ENCODE results near the gene AGRN.
"Not testable (repeated sequence)": the region's sequence is repeated elsewhere in the genome, so short reads cannot be mapped to it uniquely, and the experiment has no call there.

AGRN gene

DNA sequence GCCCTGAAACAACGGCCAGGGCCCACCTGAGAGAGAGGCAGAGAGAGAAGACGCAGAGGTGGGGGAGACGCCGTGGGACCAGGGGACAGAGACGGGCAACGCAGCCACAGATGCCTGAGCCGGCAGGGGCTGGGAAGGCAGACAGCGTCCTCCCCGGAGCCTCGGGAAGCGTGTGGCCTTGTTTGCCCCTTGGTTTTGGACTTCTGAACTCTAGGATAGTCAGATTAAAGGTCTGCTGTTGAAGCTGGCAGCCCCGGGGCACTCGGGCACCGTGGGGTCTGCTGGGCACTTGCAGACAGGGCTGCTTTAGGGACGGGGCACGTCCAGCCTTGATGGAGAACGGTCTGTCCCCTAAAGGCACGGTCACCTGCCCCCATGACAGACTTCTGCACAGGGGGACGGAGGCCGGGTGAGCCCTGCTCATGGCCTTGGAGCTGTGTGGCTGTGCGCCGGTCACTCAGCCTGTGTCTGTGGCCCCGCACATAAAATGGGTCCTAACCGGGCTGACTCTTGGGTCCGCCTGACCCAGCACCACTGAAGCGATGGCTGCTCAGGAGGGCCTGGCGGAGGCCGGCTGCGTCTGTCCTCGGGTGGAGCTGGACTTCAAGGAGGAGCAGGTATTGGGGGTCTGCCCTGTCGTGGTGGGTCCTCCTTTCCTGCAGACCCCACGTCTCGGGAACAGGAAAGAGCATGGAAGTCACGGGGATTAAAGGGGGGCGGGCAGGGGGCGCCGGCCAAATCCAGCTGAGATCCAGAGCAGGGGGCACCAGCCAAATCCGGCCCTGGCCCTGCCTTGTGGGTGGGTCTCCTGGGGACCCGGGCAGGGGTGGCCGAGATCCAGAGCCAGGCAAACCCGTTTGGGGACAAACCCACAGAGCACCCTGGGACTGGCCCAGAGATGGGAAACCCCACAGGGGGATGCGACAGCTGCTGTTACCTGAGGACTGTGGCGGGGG is 63.8 kb downstream of the AGRN start:
- no peak for DNase-seq

DNA sequence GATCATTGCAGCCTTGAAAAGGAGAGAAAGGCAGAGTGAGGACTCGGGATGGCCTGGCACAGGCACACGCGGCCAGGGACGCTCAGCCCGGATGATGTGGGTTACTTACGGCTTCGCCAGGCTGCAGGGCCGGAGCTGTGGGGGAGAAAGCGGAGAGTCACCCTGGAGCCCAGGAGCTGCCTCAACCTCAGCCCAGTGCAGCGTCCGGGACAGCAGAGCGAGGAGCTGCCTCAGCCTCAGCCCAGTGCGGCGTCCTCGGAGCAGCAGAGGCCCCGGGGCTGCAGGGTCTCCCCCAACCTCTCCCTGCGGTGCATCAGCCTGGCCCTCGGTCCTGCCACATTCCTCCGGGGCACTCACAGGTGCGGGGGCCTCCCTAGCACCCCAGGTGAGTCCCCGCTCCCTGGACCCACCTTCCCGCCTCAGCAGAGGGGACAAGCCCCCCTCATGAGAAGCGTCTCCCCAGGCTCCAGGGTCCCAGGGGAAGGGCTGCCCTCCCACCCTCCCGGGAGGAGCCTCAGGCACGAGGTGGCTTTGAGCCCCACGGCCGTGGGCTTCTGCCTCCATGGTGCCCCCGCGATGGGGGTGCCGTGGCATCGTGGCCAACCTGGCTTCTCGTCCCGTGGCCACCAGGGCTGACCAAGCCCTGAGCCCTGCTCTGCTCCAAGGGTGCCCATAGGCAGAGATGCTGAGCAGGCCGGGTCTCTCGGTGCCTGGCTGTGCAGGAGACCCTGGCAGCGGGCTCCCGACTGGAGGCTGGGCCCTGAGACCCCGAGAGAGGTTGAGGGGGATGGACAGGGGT is 64.7 kb downstream of the AGRN start:
- DNase-seq: no peak

DNA sequence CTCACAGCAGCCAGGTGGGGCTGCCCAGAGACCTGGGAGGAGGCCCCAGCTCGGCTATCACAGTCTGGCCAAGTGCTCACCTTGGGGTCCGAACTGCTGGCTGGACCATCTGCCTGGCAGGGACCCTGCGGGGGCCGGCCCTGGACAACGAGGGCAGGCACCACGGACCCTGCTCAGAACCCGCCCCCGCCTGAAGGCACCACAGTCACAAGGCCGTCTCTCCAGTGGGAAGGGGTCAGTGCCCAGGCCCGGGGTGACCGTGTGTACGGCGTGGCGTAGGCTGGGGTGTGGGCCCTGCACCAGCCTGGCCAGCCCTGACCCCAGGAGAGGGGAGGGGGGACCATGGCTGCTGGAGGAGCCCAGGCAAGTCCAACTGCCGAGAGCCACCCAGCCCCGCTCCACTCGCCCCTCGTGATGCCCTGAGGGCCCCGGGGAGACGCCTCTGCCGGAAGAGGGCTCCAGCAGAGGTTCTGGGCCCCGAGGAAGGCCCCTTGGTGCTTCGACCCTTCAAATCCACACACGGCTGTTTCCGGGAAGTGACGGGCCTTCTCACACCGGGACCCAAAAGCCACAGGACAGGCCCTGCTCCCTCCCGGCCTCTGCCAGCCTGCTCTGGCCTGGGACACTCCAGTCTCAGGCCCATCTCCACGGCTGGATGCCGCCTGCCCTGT is 65.4 kb downstream of the AGRN start:
- DNase-seq: no peak

DNA sequence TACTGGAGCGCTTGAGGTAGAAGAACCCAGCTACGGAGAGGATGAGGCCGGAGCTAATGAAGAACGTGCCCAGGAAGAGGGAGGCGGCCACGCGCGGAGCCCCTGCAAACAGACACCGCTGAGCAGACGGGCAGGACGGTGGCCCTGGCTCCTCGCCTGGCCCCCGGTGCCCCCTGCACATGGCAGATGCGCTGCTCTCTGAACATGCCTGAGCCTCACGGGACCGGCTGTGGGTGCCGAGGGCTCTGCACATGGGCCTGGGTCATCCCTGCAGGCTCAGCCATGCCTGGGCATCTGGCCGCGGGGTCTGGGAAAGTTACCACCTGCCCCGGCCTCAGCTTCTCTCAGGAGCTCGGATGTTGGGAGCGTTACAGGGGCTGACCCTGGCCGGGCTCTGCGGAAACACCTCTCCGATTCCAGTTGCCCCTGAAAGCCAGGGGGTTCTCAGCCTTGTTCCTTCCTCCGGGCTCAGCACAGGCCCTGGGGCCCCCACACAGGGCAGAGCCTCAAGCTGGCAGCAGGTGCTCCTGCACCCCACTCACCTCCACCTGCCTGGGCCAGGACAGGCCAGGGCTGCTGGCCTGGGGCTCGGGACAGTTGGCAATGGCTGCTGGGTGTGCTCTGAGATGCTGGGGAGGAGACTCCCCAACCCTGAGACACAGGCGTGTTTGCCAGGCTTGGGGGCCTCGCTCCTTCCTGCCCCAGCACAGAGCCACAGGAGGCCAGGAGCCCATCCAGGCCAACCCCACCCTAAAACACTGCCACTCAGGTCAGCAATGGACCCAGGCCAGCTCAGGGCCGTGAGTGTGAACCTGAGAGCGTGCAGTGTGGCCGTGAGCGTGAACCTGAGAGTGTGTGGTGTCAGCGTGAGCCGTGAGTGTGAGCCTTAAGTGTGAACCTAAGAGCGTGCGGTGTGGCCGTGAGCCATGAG is 66.3 kb downstream of the AGRN start:
- no peak for DNase-seq

DNA sequence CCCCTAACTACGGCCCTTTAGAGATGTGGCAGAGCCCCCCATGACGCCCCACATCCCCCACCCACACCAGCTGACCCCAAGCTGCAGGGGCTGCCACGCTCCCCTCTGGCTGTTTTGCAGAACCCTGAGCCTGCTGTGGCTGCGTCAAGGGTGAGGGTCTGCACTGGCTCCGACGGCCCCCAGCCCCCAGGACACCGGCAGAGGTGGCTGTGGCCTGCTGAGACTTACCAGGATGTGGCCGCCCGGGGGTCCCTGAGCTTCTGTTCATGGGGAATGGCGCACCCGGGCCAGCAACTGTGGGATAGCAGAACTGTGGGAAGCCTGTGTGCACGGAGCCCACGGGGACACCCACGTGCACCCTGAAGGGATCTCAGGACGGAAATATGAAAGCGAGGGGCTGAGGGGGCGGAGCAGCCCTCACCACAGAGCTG is 67.0 kb downstream of the AGRN start:
- no peak for DNase-seq

DNA sequence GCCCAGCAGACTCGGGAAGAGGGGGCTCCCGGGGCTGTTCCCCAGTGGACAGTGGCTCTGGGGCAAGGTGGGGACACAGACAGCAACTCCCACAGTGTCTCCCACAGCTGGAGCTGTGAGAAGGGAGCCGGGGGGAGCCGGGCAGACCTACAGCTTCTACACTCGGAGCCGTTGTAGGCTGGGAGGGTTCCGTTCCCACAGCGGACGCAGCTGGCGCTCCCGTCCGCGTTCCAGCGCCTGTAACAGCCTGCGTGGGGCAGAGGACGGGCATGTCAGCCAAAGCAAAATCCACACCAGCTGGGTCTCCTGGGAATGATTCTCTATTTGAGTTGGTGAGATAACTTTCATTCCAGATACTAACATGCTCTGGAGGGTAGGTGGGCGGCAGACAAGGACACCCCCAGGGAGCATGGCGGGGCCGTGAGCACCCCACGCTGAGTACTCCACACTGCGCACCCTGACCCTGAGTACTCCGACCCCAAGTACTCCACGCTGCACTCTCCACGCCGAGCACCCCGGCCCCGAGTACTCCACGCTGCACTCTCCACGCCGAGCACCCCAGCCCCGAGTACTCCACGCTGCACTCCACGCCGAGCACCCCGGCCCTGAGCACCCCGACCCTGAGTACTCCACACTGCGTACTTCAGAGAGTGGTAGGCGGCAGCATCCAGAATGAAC is 67.6 kb downstream of the AGRN start:
- no peak for DNase-seq

DNA sequence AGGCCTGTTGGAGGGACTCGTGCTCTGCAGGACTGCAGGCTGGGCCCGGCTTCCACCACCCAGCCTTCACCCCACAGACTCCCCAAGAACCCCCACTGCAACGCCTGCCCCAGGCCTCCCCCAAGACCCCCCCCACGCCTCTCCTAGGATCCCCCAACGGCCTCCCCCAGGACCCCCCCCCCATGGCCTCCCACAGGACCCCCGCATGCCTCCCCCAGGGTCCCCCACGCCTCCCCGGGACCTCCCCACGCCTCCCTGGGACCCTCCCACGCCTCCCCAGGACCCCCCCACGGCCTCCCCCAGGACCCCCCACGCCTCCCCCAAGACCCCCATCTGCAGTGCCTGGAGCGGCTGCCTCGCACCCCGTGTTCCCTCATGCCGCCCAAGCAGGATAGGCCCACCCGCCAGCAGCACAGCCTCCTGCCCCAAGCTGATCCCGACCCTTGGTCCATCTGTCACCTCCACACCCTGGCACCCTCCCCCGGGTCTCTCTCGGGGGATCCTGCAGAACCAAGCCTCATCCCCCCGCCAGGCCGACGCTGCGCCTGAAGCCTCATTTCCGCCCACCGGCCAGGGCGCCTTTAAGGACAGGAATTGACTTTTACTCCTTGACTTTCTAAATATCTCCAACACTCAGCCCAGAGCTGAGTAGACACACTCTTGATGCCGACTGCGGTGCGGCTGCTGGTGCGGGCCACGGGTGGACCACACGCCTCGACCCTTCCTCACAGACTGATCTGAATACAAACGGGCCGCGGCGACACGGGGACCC is 68.3 kb downstream of the AGRN start:
- DNase-seq: no peak

DNA sequence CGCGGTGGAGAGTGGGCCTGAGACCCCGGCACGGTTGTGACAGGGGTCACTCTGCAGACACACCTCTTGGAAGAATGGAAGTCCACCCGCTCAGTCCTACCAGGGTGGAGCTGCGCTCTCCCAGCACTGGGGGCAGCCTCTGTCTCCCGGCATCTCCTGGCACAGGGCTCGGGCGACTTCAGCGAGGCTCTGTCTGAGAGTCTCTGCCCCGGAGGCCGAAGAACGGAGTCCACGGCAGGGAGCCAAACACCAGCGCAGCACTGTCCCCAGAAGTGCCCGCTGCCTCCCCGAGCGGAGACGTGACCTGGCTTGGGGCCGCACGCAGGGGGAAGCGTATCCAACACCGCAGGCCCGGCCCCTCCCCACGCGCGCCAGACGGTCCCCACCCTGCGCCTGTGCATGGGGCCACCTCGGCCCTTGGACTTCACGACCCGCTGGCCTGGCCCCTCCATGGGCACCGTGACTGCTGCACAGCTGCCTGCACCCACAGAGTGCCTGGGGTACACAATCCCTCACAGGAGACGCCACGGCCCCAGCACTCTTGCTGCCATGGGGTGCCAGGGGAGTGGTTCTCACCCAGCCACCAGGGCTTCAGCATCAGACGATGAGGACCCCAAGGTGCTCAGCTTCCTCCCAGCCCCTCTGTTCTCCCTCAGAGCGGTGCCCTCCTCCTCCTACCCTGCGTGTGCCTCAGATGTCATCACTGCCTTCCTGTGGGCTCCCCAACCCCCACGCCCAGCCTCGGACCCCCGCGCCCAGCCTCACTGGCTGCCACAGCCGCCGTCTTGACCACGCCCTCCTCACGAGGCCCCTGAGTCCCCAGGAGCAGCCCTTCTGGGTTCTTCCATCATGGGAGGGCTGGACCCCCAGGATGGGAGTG is 69.1 kb downstream of the AGRN start:
- no peak for DNase-seq

DNA sequence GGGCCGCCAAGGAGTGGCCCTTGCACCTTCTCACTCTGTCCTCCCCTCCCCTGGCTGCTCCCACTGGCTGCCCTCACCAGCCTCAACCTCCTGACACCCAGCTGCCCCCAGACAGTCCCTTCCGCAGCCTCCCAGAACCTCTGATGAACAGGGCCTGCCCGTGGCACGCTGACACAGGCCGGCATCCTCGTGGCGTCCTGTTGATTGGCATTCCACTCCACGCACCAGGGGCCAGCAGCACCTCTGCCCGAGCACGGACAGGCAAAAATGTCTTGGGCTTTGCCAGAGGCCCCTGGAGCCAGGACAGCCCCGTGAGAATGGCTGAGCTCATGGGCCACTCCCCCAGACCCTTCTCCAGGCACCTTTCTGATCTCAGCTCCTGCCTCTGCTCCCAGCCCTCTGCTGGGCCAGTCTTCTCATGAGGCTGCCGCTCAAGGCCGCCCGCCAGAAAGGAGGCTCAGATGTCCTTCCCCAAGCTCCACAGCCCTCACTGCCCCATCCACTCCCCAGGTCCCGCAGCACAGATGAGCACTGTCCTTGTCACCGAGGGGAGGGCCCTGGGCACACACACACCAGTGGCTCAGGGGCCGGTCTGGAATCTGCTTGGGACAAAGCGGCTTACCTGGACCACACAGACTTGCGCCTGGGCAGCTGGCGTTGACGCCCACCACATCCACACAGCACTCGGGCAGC is 70.0 kb downstream of the AGRN start:
- no peak for DNase-seq

DNA sequence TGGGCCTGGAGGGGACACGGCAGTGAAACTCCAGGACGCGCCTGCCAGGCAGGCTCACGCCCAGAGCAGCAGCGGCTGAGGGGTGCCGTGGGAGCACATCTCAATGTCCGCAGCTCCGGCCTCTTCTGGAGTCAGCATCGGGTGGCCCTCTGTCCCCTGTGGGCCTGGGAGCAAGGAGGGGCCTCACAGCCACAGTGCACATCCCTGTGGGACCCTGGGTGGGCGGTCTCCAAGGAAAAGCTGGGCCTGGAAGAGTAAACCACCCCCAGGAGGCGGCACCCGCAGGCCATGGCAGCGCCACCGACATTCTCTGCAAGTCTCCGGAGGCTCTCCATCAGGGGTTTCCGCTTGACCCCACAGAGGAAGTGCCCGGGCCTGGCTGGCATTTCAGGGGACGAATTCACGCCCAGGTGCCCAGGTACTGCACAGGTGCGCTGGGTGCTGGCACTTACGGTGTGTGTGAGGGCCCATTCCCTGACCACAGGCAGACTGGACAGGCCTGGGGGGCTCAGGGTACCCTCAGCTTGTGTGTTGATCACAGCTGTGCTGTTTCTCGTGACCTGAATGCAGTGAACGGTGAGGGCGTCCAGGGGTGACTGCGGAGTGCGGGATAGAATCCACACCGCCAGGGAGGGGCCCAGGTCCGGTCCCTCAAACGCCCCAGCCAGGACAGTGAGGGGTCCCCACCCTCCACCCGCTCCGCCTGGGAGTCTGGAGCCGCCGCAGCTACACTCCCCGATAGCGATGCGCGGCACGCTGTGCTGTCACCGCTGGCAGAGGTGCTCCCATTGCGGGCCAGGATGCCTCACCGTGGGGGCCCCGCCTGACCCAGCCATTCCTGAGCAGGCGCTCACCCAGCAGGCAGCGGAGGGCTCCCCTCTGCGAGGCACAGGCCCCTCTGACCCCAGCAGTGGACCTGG is 70.8 kb downstream of the AGRN start:
- DNase-seq: no peak

DNA sequence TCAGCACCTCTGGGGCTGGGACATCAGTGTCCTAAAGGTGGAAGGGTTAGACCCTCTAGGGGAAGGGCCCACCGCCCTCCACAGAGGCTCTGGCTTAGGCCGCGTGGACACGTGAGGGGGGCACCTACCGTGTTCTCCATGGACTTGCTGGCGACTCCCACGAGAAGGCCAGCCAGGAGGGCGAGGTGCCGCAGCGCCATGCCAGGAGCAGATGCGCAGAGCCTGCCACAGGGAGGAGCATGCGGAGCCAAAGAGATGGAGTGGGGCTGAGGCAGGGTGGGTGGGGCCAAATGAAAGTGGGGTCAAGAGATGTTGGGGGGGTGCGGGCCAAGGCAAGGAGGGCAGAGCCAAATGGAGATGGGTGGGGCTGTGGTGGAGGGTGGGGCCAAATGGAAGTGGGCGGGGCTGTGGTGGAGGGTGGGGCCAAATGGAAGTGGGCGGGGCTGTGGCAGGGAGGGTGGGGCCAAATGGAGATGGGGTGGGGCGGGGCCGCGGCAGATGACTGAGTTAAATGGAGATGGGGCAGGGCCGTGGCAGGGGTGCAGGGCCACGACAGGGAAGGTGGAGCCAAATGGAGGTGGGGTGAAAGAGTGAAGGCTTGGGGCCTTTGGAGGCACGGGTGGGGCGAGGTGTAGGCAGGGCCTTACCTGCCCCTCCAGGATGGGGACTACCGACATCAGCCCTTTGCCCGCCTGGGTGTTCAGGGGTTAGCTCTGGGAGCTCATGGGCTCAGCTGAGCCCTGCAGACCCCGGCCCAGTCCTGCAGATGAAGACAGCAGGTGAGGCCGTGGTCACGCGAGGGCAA is 71.6 kb downstream of the AGRN start:
- DNase-seq: no peak

DNA sequence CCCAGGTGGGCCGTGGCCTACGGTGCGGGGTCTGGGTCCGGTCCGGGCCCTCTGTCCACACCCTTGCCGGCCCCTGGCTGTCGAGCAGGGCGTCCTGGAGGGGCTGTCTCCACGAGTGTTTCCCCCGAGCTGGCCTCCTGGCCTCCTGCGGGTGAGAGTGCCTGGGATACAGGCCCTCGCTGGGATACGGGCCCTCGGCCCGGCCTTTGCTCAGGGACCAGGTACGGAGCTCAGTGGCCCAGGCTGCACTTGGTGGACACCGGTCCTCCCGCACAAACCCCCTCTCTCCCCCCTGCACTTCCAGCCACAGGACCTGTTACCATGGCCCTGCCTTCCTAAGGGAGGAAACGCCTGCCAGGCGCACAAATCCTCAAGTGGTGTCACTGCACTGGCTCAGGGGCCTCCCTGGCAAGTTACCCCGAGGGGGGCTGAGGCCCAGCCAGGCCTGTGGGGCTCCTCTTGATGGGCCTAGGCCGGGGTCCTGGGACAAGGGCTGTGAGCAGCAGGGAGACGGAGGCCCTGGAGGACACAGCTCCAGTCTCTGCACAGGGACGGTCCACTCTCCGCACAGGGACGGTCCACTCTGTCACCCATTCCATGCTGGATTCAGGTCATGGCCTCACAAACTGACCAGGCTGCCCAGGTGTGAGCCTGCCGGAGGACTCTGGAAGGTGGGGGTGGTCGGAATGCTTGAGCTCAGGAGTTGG is 72.4 kb downstream of the AGRN start:
- no peak for DNase-seq

DNA sequence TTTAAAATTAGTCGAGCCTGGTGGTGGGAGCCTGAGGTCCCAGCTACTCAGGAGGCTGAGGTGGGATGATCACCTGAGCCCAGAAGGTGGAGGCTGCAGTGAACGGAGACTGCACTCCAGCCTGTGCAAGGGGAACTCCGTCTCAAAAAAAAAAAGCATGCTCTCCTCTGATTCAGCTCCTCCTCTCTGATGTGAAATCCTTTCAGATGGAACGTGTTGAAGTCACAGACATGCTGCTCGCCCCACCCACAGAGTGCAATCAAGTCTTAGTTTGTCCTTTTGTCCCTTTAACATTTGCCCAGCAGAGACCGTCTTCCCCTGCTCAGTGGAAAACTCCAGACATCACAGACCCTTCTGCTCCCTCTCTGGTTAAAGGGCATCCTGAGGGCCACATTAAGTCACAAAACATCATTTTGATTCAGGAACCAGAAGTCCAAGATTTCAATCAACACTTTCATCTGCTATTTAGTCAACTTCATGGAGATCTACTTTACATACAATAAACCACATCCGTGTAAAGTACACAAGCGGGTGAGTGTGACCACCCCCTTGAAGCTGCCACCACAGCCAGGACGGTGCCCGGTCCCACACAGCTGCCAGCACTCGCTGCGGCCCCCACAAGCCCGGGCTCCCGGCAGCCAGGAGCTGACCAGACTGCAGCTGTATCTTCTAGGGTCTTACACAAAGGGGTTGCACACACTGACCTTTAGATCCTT is 73.1 kb downstream of the AGRN start:
- no peak for DNase-seq

DNA sequence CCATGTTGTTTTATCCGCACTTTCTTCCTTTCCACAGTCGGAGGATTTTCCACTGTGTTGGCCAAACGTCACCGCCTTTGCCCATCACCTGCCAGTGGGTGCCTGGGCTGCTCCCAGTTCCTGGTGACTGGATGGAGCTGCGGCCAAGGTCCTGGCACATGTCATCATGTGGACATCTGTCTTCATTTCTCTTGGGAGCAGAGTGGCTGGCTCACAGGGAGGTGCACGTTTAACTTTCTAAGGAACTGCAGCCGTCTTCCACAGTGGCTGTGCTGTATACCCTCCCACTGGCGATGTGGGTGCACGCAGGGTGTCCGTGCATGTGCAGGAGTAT is 73.7 kb downstream of the AGRN start:
- DNase-seq: no peak

DNA sequence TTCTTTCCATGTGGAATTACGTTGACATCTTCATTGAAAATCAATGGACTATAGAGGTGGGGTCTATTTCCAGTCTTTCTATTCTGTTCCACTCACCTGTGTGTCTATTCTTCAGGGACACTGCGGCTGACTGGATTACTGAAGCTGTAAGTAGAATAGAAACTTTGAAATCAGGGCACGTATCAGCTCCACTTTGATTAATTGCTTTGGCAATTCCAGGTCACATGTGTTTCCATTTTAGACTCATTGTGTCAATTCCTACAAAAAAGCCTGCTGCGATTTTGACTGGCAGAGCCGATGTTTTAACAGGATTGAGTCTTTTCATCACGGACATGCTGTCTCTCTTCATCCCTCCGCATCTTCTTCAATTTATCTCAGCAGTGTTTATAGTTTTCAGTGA is 75.1 kb downstream of the AGRN start:
- no peak for DNase-seq

DNA sequence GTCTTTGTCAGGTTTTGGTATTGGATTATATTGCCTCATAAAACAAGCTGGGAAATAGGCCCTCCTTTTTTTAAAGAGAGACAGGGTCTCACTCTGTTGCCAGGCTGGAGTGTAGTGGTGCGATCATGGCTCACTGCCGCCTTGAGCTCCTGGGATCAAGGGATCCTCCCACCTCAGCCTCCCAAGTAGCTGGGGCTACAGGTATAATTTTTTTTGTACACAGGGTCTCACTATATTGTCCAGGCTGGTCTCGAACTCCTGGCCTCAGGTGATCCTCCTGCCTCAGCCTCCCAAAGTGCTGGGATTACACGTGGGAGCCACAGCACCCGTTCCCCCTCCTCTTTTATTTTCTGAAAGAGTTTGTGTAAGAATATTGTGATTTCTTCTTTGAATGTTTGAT is 76.2 kb downstream of the AGRN start:
- DNase-seq: not testable (repeated sequence)
